Small intestine (tissue), 7 donors: ENCODE data around the gene CDK6. TPM values are rescaled to one million over a fixed set of nuclear protein-coding genes. Genes with fewer than 3 reads are reported as not detected.

ENCODE experiments used
- DNase-seq, 2 donors: peaks; one replicate each; pipeline versions ENCODE4 v3.0.0 to v3.0.0-alpha.2; 2013
- FAIRE-seq: peaks from 2 replicates; lab custom pipeline; 2012; peaks lifted over from hg19 to GRCh38; lab: Jason Lieb, UNC
- H3K27ac ChIP-seq, 3 donors: one replicate each; pipeline ENCODE4 v1.5.1; 2013; ENCODE audit warnings: low read length in 2 of 3, mild to moderate bottlenecking in 2 of 3, control low read depth in 1 of 3, inconsistent platforms in 1 of 3, low read depth in 1 of 3, moderate library complexity in 1 of 3
- H3K27me3 ChIP-seq, 3 donors: one replicate each; pipeline ENCODE4 v1.6.1; 2013; ENCODE audit warnings: low read length in 3 of 3, inconsistent platforms in 1 of 3; ENCODE audit not compliant: control insufficient read depth in 3 of 3, insufficient read depth in 3 of 3
- H3K36me3 ChIP-seq, 3 donors: one replicate each; pipeline ENCODE4 v1.6.1; 2013; ENCODE audit warnings: low read length in 3 of 3, inconsistent platforms in 1 of 3, low read depth in 1 of 3, mild to moderate bottlenecking in 1 of 3, moderate library complexity in 1 of 3; ENCODE audit not compliant: control insufficient read depth in 3 of 3, insufficient read depth in 2 of 3
- H3K4me1 ChIP-seq, 3 donors: one replicate each; pipeline ENCODE4 v1.6.1; 2013; ENCODE audit warnings: low read length in 2 of 3, inconsistent platforms in 1 of 3, low read depth in 1 of 3, mild to moderate bottlenecking in 1 of 3, moderate library complexity in 1 of 3; ENCODE audit not compliant: control insufficient read depth in 3 of 3, insufficient read depth in 2 of 3
- H3K4me3 ChIP-seq, 3 donors: one replicate each; pipeline ENCODE4 v1.5.1; 2013; ENCODE audit warnings: low read length in 3 of 3, control low read depth in 1 of 3, inconsistent platforms in 1 of 3, low read depth in 1 of 3, mild to moderate bottlenecking in 1 of 3, moderate library complexity in 1 of 3
- H3K9me3 ChIP-seq, 2 donors: one replicate each; pipeline ENCODE4 v1.6.1; 2013; ENCODE audit warnings: low read depth in 1 of 2, low read length in 1 of 2; ENCODE audit not compliant: control insufficient read depth in 2 of 2, insufficient read depth in 1 of 2
- WGBS, 3 donors: extraction: QIAGEN DNeasy Blood & Tissue Kit; methylation state at CpG; one replicate each; pipeline ENCODE4 v1.1.7; 2013; 5-methylcytosine and 5-hydroxymethylcytosine counted together
- polyA plus RNA-seq, 4 donors: library from polyadenylated mRNA; stranded (reverse) in 3 of 4; unstranded in 1 of 4; fragments of 200-250 nt in 3 of 4; fragments of 120-200 nt in 1 of 4; gene quantifications; one replicate each; pipeline versions ENCODE4 v1.2.1 to v1.2.3, GENCODE V29; 2013
- donor health status: healthy with polysubstance abuse.
- donor health status: control.
- donor health status: control.
- donor health status: Bipolar disorder and iron deficiency.
- donor health status: healthy.

The CDK6 gene
- polyA plus RNA-seq, 4 donors: 1.6 to 28.0 (median 8.1) TPM

DNA sequence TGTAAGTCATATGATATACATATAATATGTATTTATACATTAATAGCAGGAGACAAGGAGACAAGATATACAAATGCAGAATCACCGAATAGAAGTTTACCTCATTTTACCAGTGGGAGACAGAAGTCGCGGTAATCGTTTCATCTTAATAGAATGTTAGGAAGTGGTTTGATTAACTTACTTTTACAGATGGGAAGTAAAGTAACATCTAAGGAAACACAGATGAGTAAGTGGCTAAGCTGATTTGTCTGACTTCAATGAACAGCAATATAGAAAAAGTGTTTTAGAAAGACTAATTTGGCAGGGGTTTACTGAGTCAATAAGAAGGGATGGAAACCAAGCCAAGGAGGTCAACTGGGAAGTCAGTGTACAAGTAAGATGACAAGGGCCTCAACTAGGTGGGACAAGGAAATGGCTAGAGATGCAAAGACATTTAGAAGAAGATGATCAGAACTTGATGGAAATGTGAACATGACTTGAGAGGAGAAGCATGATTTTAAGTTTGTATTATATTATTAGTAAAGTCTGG lies 210.0 kb downstream of the CDK6 start:
- FAIRE-seq (no peak), DNase-seq (no peak)
- Histone ChIP-seq H3K36me3 (peaks cover 0 to 4% (median 0%) of the 10 kb centered on the region in 3 donors), H3K9me3 (peaks cover 0 to 4% of the 10 kb centered on the region in 2 donors), H3K4me3 (no peak overlapping the region), H3K27me3 (no peaks in the 10 kb centered on the region), H3K27ac (no peak overlapping the region), H3K4me1 (peaks cover 0 to 4% (median 3%) of the 10 kb centered on the region in 3 donors)
- WGBS, 3 donors: 78 to 94% (median 82%) methylated on average over 4 of the region's 4 CpGs

GRCh38 chr7:92625617-92626016 lies 210.8 kb downstream of the CDK6 start:
- Histone ChIP-seq H3K27ac (no peak overlapping the region), H3K36me3 (peaks cover 0 to 5% (median 0%) of the 10 kb centered on the region in 3 donors), H3K9me3 (peaks cover 0 to 4% of the 10 kb centered on the region in 2 donors), H3K27me3 (no peaks in the 10 kb centered on the region), H3K4me3 (no peak overlapping the region), H3K4me1 (peaks cover 0 to 3% (median 0%) of the 10 kb centered on the region in 3 donors)
- DNase-seq (no peak), FAIRE-seq (no peak)

DNA sequence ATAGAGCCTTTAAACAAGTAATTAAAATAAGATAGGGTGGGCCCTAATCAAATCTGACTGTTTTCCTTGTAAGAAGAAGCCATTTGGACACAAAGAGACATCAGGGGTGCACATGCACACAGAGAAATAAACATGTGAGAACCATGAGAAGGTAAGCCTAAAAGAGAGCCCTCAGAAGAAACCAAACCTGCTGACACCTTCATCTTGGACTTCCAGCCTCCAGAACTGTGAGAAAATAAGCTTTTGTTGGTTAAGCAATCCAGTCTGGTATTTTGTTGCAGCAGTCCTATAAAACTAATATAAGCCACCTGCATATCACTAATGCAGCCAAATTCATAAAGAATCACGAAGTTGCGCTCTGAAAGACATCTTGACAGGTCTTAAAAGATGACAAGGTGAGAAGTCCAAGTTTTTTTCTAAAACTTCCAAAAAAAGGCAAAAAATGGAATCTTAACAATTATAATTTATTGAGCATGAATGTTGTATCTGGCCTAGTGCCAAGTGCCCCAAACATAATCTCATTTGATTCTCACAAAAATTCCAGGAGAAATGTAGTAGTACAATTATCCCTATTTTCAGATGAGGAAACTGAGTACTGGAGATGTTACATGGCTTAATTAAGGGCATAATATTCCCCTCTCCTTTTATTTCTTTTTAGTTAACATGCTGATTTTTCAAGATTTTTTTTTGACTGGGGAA lies 211.9 kb downstream of the CDK6 start:
- Histone ChIP-seq H3K27ac (no peak overlapping the region), H3K9me3 (no peaks in the 10 kb centered on the region), H3K27me3 (no peaks in the 10 kb centered on the region), H3K36me3 (peaks cover 0 to 9% (median 0%) of the 10 kb centered on the region in 3 donors), H3K4me1 (peaks cover 0 to 3% (median 0%) of the 10 kb centered on the region in 3 donors), H3K4me3 (no peak overlapping the region)
- FAIRE-seq: no peak
- no peak for DNase-seq
- WGBS, 3 donors: 96 to 97% (median 97%) methylated on average over 2 of the region's 2 CpGs

DNA sequence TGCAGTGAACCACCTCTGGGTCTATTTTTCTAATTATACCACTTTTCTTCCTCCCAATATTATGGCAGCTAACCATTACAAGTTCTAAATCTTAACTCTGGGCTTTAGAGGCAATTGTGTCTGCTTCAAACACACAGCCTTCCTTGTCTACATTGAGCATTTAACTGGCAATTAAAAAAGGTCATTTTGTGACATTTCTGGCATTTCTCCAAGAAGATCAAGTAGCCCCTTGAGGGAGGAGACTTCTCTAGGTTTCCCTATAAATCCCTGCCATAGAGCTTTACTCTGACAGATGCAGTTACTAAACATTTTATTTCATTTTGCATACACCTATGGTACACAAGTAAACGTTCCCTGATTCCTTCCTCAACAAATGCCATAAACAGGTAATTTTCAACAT lies 212.8 kb downstream of the CDK6 start:
- H3K27me3 ChIP-seq: no peaks in the 10 kb centered on the region
- peaks cover 0 to 3% (median 0%) of the 10 kb centered on the region in 3 donors for H3K4me1 ChIP-seq
- H3K4me3 ChIP-seq: no peak overlapping the region
- peaks cover 0 to 5% (median 0%) of the 10 kb centered on the region in 3 donors for H3K36me3 ChIP-seq
- H3K27ac ChIP-seq: no peak overlapping the region
- WGBS, 3 donors: 69 to 73% (median 69%) methylated on average over 1 of the region's 1 CpG
- H3K9me3 ChIP-seq: no peaks in the 10 kb centered on the region
- FAIRE-seq (no peak), DNase-seq (no peak)

- no peak for FAIRE-seq
- Histone ChIP-seq H3K9me3 (no peaks in the 10 kb centered on the region), H3K4me1 (peaks cover 0 to 3% (median 0%) of the 10 kb centered on the region in 3 donors), H3K36me3 (peaks cover 0 to 10% (median 3%) of the 10 kb centered on the region in 3 donors), H3K27me3 (no peaks in the 10 kb centered on the region), H3K4me3 (no peak overlapping the region), H3K27ac (no peak overlapping the region)
- WGBS, 3 donors: 57 to 75% (median 73%) methylated on average over 3 of the region's 3 CpGs
- no peak for DNase-seq
Observed at GRCh38 chr7:92622685-92623084, 213.7 kb downstream of the CDK6 start.

- no peaks in the 10 kb centered on the region for H3K27me3 ChIP-seq
- peaks cover 0 to 3% (median 0%) of the 10 kb centered on the region in 3 donors for H3K4me1 ChIP-seq
- no peaks in the 10 kb centered on the region for H3K9me3 ChIP-seq
- WGBS, 3 donors: 62 to 73% (median 72%) methylated on average over 2 of the region's 2 CpGs
- H3K27ac ChIP-seq: no peak overlapping the region
- H3K4me3 ChIP-seq: no peak overlapping the region
- H3K36me3 ChIP-seq: peaks cover 0 to 13% (median 3%) of the 10 kb centered on the region in 3 donors
- DNase-seq (no peak), FAIRE-seq (no peak)
Observed at GRCh38 chr7:92622030-92622429, 214.3 kb downstream of the CDK6 start.

DNA sequence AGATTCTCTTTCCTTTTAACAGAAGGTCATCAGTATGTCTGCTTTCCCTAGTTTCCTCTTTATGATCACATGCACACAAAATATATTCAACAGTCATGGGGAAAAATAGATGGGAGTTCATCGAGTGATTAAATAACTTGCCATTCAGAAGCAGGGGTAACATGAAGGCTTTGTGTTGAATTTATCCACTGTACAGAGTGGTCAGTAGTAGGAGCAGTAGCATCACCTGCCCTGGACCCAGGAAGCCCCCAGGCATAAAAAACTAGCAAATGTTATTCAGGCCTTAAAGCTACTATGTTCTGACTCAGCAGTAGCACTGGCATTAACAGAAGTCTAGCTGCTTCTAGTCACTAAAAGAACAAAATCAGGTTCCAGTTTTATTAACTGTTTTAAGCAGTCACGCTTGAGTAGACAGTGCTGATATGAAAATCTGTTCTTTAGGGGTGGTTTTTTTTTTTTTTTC lies 214.8 kb downstream of the CDK6 start:
- FAIRE-seq: no peak
- peak overlapping the region in 2 of 3 donors; percentile 48 to 83 for H3K27ac ChIP-seq
- no peaks in the 10 kb centered on the region for H3K9me3 ChIP-seq
- H3K36me3 ChIP-seq: peaks cover 0 to 14% (median 3%) of the 10 kb centered on the region in 3 donors
- WGBS, 3 donors: 71 to 83% (median 77%) methylated on average over 2 of the region's 2 CpGs
- H3K27me3 ChIP-seq: no peaks in the 10 kb centered on the region
- DNase-seq: no peak
- no peak overlapping the region for H3K4me3 ChIP-seq
- peaks cover 0 to 3% (median 0%) of the 10 kb centered on the region in 3 donors for H3K4me1 ChIP-seq

- Histone ChIP-seq H3K27me3 (no peaks in the 10 kb centered on the region), H3K4me3 (no peak overlapping the region), H3K36me3 (peaks cover 3 to 14% (median 4%) of the 10 kb centered on the region in 3 donors), H3K9me3 (no peaks in the 10 kb centered on the region), H3K27ac (peak overlapping the region in 2 of 3 donors; percentile 48 to 83), H3K4me1 (peaks cover 0 to 3% (median 0%) of the 10 kb centered on the region in 3 donors)
- peak; percentile 77 to 83 for DNase-seq
- no peak for FAIRE-seq
- 18 to 25% (median 21%) methylated on average over 3 of the region's 3 CpGs for WGBS, 3 donors
Observed at GRCh38 chr7:92621026-92621540, 215.3 kb downstream of the CDK6 start.
